ENCODE data around the gene PIM3.

GRCh38 chr22:49998718-49999062 lies 38.1 kb downstream of the PIM3 start:
- TF ChIP-seq CTCF (IDR thresholded peaks at IDR 0.05), result no peak
- TF ChIP-seq POLR2A (IDR thresholded peaks at IDR 0.05), result no peak
